OCI-LY7 (cell line): Measurements from ENCODE around the gene LDAH. TPM values are rescaled to one million over a fixed set of nuclear protein-coding genes. Genes with fewer than 3 reads are reported as not detected.

Source experiments
- BruUV-seq: library from RNA; stranded (reverse); fragments of 400-500 nt; replicated peaks from 2 replicates; lab custom pipeline; 2021; lab: Mats Ljungman, UMichigan
- CTCF ChIA-PET: fragments of 300-600 bp; sonication (Branson Sonifier 250); formaldehyde crosslinking; loops from one replicate; lab custom pipeline; 2022; ENCODE audit warnings: antibody characterized with exemption; ENCODE audit not compliant: unreplicated experiment; lab: Charles Lee
- POLR2A ChIA-PET: fragments of 300-600 bp; sonication (Branson Sonifier 250); formaldehyde crosslinking; loops from one replicate; lab custom pipeline; 2022; ENCODE audit warnings: antibody characterized with exemption; lab: Charles Lee
- DNase-seq: peaks from one replicate; pipeline ENCODE4 v3.0.0-alpha.2; 2015; ENCODE audit warnings: low spot score
- H2AFZ ChIP-seq: fragments of 200-600 bp; sonication (generic), shearing (Covaris generic); 2 replicates; pipeline ENCODE4 v1.6.1; 2014; ENCODE audit warnings: mild to moderate bottlenecking, antibody characterized with exemption, low read length, moderate library complexity
- H3K27ac ChIP-seq: fragments of 200-600 bp; sonication (generic); 2 replicates; pipeline ENCODE4 v1.5.1; 2014; ENCODE audit warnings: mixed run types, low read depth, mild to moderate bottlenecking, moderate library complexity, low read length, inconsistent platforms; ENCODE audit not compliant: poor library complexity, severe bottlenecking
- H3K36me3 ChIP-seq: fragments of 200-600 bp; sonication (generic); 2 replicates; pipeline ENCODE4 v1.6.1; 2014; ENCODE audit warnings: mild to moderate bottlenecking, antibody characterized with exemption, low read length, moderate library complexity, mixed read lengths; ENCODE audit not compliant: insufficient read depth
- H3K4me1 ChIP-seq: fragments of 200-600 bp; sonication (generic); 2 replicates; pipeline ENCODE4 v1.5.1; 2014; ENCODE audit warnings: mild to moderate bottlenecking, low read length; ENCODE audit not compliant: insufficient read depth, poor library complexity, severe bottlenecking
- H3K4me2 ChIP-seq: fragments of 200-600 bp; sonication (generic); 2 replicates; pipeline ENCODE4 v1.6.1; 2014; ENCODE audit warnings: mild to moderate bottlenecking, low read length
- H3K4me3 ChIP-seq: fragments of 200-600 bp; sonication (generic); 2 replicates; pipeline ENCODE4 v1.5.1; 2014; ENCODE audit warnings: mild to moderate bottlenecking, low read depth, low read length; ENCODE audit not compliant: poor library complexity, severe bottlenecking
- H3K79me2 ChIP-seq: fragments of 200-600 bp; sonication (generic); 2 replicates; pipeline ENCODE4 v1.6.1; 2016; ENCODE audit warnings: low read depth, mild to moderate bottlenecking, low read length, moderate library complexity, mixed read lengths; ENCODE audit not compliant: insufficient read depth
- H3K9me2 ChIP-seq: fragments of 200-600 bp; sonication (generic); 2 replicates; pipeline ENCODE4 v1.6.1; 2016; ENCODE audit warnings: mild to moderate bottlenecking, low read length, mixed read lengths; ENCODE audit not compliant: insufficient read depth
- H3K9me3 ChIP-seq: fragments of 200-600 bp; sonication (generic); 2 replicates; pipeline ENCODE4 v1.6.1; 2014; ENCODE audit warnings: mild to moderate bottlenecking, mixed run types, low read length, mixed read lengths
- H4K20me1 ChIP-seq: fragments of 200-600 bp; sonication (generic); 2 replicates; pipeline ENCODE4 v1.6.1; 2014; ENCODE audit warnings: mild to moderate bottlenecking, antibody characterized with exemption, low read length, moderate library complexity, mixed read lengths; ENCODE audit not compliant: insufficient read depth
- EZH2phosphoT487 ChIP-seq: fragments of 200-600 bp; sonication (generic); IDR thresholded peaks from 2 replicates; pipeline ENCODE4 v1.6.1; 2018; ENCODE audit warnings: low read depth, borderline replicate concordance, mild to moderate bottlenecking, mixed run types, antibody characterized with exemption, low read length, moderate library complexity, mixed read lengths
- intact Hi-C: fragments of 100-400 bp; cut with micrococcal nuclease; formaldehyde crosslinking; loops from one replicate; pipeline ENCODE4 v1.10.0; 2022; ENCODE audit not compliant: unreplicated experiment
- total RNA-seq, 2 experiments: library from RNA; depleted of rRNA in 1 of 2; stranded (reverse); fragments of >200 nt in 1 of 2; shearing (Covaris generic) in 1 of 2; gene quantifications; 2 replicates each; pipeline ENCODE4 v1.2.3, GENCODE V29; 2014 to 2022
- TF ChIP-seq, protein P1 (sequence below): fragments of 200-600 bp; sonication (generic); conservative IDR thresholded peaks from 2 replicates; pipeline ENCODE4 v1.5.1; 2014; ENCODE audit warnings: mild to moderate bottlenecking, antibody characterized with exemption, low read length, moderate library complexity, mixed read lengths

The LDAH gene
- total RNA-seq, 2 experiments from 2014 or later: 21.7 to 38.1 TPM

GRCh38 chr2:20673686-20674308 is 149.1 kb downstream of the LDAH start:
- Histone ChIP-seq H3K79me2 (no peaks in the 10 kb centered on the region), H3K36me3 (no peaks in the 10 kb centered on the region), H3K4me3 (no peak overlapping the region), H3K4me2 (no peak overlapping the region), H3K4me1 (peaks cover 38% of the 10 kb centered on the region), H3K27ac (no peak overlapping the region), H3K9me2 (no peaks in the 10 kb centered on the region), H2AFZ (no peak overlapping the region), H3K9me3 (no peaks in the 10 kb centered on the region), H4K20me1 (no peaks in the 10 kb centered on the region)
- no peak for TF ChIP-seq EZH2phosphoT487
- TF ChIP-seq, protein P1, sequence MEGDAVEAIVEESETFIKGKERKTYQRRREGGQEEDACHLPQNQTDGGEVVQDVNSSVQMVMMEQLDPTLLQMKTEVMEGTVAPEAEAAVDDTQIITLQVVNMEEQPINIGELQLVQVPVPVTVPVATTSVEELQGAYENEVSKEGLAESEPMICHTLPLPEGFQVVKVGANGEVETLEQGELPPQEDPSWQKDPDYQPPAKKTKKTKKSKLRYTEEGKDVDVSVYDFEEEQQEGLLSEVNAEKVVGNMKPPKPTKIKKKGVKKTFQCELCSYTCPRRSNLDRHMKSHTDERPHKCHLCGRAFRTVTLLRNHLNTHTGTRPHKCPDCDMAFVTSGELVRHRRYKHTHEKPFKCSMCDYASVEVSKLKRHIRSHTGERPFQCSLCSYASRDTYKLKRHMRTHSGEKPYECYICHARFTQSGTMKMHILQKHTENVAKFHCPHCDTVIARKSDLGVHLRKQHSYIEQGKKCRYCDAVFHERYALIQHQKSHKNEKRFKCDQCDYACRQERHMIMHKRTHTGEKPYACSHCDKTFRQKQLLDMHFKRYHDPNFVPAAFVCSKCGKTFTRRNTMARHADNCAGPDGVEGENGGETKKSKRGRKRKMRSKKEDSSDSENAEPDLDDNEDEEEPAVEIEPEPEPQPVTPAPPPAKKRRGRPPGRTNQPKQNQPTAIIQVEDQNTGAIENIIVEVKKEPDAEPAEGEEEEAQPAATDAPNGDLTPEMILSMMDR: no peak
- DNase-seq: no peak
- intact Hi-C loops: no loop called here
- ChIA-PET CTCF (interaction anchor here (1.4 kb wide), 1 partner anchor 12 kb away, joined by 7 read pairs; no protein-coding TSS in a partner anchor), POLR2A (interaction anchor here (0.7 to 1.5 kb wide), 3 partner anchors 119 to 597 kb away, joined by 3 to 6 read pairs (median 3); partner anchors contain the start of gene LDAH)
- BruUV-seq: no TSS peak

DNA sequence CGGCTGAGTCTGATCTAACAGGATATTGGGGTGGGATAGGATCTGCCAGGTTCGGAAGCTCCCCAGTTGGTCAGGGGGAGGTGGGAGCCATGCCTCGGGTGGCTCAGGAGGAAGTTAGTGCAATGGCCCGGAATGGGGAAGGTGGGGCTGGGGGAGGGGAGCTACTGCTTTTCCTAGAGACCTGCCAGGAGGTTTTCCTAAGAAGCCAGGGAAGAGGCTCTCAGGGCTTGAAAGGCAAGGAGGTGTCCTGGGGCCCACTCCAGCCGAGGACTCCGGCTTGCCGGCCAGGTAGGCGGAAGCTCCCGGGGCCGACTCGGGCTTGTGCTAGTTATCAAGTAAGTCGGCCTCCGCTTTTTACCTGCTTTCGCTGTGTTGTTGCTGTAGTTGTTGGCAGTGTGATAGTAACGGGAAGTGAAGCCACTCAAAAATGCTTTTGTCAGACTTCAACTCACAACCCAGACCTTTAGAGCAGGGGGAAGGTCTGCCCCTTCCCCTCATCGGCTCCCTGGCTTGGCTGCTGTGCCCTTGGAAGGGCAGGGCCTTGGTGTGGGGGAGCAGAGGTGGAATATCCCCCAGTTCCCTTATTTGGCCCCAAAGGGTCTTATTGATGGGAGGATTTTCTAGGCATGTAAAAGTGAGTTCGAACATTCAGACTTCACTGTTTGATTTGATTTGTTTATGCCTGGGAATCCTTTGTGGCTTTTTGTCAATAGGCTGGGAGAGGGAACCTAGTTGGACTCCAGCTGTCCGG is 150.5 kb downstream of the LDAH start:
- intact Hi-C loops: no loop called here
- Histone ChIP-seq H3K27ac (no peak overlapping the region), H3K9me2 (no peaks in the 10 kb centered on the region), H4K20me1 (no peaks in the 10 kb centered on the region), H3K4me2 (no peak overlapping the region), H3K9me3 (no peaks in the 10 kb centered on the region), H3K4me1 (peaks cover 25% of the 10 kb centered on the region), H2AFZ (no peak overlapping the region), H3K79me2 (no peaks in the 10 kb centered on the region), H3K4me3 (no peak overlapping the region), H3K36me3 (no peaks in the 10 kb centered on the region)
- no TSS peak for BruUV-seq
- no peak for DNase-seq
- TF ChIP-seq, protein P1: no peak
- no peak for TF ChIP-seq EZH2phosphoT487
- CTCF ChIA-PET: interaction anchor here (0.6 kb wide), 1 partner anchor 25 kb away, joined by 8 read pairs; no protein-coding TSS in a partner anchor
- POLR2A ChIA-PET: interaction anchor here (0.5 to 1.5 kb wide), 4 partner anchors 91 to 333 kb away, joined by 3 to 5 read pairs (median 4); no protein-coding TSS in a partner anchor
